HG03565 (cell line): ENCODE measurements around the gene TTC16.

Experiments used
- ATAC-seq: cut with Tn5 transposase; IDR thresholded peaks from one replicate; pipeline ENCODE4 v1.9.1; 2021; ENCODE audit warnings: mild to moderate bottlenecking, moderate library complexity; ENCODE audit not compliant: unreplicated experiment

Gene TTC16

GRCh38 chr9:127698386-127698785 lies 17.5 kb upstream of the TTC16 start:
- ATAC-seq, result no peak

GRCh38 chr9:127698985-127699670 lies 16.8 kb upstream of the TTC16 start:
- ATAC-seq, result peak; percentile 68

- no peak for ATAC-seq
Measured at GRCh38 chr9:127700140-127700539, 15.7 kb upstream of the TTC16 start.

- no peak for ATAC-seq
Measured at GRCh38 chr9:127700594-127701255, 15.2 kb upstream of the TTC16 start.

- no peak for ATAC-seq
Measured at GRCh38 chr9:127703289-127703946, 12.5 kb upstream of the TTC16 start.

GRCh38 chr9:127705577-127706379 lies 10.1 kb upstream of the TTC16 start:
- ATAC-seq, result no peak

GRCh38 chr9:127706836-127707241 lies 9.0 kb upstream of the TTC16 start, which contains the start of gene CFAP157:
TSS of gene CFAP157 (plus strand) at chr9:127706988. CDS start at chr9:127707032, 44 bp downstream.
- ATAC-seq, result no peak

GRCh38 chr9:127707766-127708165 lies 8.1 kb upstream of the TTC16 start:
- no peak for ATAC-seq

- no peak for ATAC-seq
Measured at GRCh38 chr9:127708952-127709587, 6.8 kb upstream of the TTC16 start.

GRCh38 chr9:127710204-127710783 lies 5.6 kb upstream of the TTC16 start:
- ATAC-seq, result no peak

GRCh38 chr9:127711226-127711701 lies 4.6 kb upstream of the TTC16 start:
- ATAC-seq, result no peak

- no peak for ATAC-seq
Measured at GRCh38 chr9:127711831-127712274, 4.0 kb upstream of the TTC16 start.

GRCh38 chr9:127712371-127712770 lies 3.5 kb upstream of the TTC16 start:
- no peak for ATAC-seq

GRCh38 chr9:127712867-127713266 lies 3.0 kb upstream of the TTC16 start:
- ATAC-seq, result no peak

GRCh38 chr9:127714020-127714750 lies 1.7 kb upstream of the TTC16 start:
- no peak for ATAC-seq

- no peak for ATAC-seq
Measured at GRCh38 chr9:127714951-127715469, 869 bp upstream of the TTC16 start.

- ATAC-seq, result no peak
Measured at GRCh38 chr9:127716412-127716811, 533 bp downstream of the TTC16 start.

GRCh38 chr9:127717766-127718165 lies 1.9 kb downstream of the TTC16 start:
- ATAC-seq, result no peak
